Measurements from ENCODE around the gene SLC26A8. TPM values are rescaled to one million over a fixed set of nuclear protein-coding genes. Genes with fewer than 3 reads are reported as not detected.

Gene SLC26A8
- total RNA-seq, 1 experiment from 2014 or later, result not detected

DNA sequence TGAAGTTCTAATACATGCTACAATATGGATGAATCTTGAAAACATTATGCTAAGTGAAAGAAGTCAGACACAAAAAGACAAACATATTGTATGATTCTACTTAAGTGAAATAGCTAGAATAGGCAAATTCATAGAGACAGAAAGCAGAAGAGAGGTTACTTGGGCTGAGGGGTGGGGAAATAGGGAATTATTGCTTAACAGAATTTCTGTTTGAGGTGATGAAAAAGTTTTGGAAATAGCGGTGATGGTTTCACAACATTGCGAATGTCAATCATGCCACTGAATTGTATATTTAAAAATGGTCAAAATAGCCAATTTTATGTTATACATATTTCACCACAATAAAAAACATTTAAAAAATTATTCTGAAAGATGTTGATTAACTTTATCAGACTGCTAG is 6.1 kb downstream of the SLC26A8 start:
- H3K4me3 ChIP-seq (ENCODE audit: low read depth in 2 of 2, low read length in 2 of 2), result no peak overlapping the region
- intact Hi-C loops (cut with micrococcal nuclease; ENCODE audit: unreplicated experiment) (no loop called here), in situ Hi-C loops (cut with HindIII; ENCODE audit: low pct_unique_long_range_greater_than_20kb, low sequenced_read_pairs) (no loop called here)
- TF ChIP-seq TCF7L2 (IDR thresholded peaks at IDR 0.05; ENCODE audit: low read depth, low read length), result no peak
- no peak for TF ChIP-seq POLR2AphosphoS5 (IDR thresholded peaks at IDR 0.05; ENCODE audit: low read depth, low read length)
- TF ChIP-seq SIN3A (IDR thresholded peaks at IDR 0.05; ENCODE audit: borderline replicate concordance, insufficient read depth, low read depth, low read length), result no peak
- TF ChIP-seq, protein P1, sequence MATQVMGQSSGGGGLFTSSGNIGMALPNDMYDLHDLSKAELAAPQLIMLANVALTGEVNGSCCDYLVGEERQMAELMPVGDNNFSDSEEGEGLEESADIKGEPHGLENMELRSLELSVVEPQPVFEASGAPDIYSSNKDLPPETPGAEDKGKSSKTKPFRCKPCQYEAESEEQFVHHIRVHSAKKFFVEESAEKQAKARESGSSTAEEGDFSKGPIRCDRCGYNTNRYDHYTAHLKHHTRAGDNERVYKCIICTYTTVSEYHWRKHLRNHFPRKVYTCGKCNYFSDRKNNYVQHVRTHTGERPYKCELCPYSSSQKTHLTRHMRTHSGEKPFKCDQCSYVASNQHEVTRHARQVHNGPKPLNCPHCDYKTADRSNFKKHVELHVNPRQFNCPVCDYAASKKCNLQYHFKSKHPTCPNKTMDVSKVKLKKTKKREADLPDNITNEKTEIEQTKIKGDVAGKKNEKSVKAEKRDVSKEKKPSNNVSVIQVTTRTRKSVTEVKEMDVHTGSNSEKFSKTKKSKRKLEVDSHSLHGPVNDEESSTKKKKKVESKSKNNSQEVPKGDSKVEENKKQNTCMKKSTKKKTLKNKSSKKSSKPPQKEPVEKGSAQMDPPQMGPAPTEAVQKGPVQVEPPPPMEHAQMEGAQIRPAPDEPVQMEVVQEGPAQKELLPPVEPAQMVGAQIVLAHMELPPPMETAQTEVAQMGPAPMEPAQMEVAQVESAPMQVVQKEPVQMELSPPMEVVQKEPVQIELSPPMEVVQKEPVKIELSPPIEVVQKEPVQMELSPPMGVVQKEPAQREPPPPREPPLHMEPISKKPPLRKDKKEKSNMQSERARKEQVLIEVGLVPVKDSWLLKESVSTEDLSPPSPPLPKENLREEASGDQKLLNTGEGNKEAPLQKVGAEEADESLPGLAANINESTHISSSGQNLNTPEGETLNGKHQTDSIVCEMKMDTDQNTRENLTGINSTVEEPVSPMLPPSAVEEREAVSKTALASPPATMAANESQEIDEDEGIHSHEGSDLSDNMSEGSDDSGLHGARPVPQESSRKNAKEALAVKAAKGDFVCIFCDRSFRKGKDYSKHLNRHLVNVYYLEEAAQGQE (IDR thresholded peaks at IDR 0.05; ENCODE audit: insufficient read depth in 1 of 2, low read depth in 2 of 2, low read length in 1 of 2), result no peak
- DNase-seq (ENCODE audit: low read depth, low spot score) (no peak), ATAC-seq (no peak)
- ChIA-PET CTCF (no interaction called here), POLR2A (no interaction called here)
- no TSS peak for BruUV-seq (replicated peaks)
- no peaks in the 10 kb centered on the region for H3K27me3 ChIP-seq (ENCODE audit: control insufficient read depth, insufficient read depth, low read length)
- no peak overlapping the region for H3K27ac ChIP-seq (ENCODE audit: low read length)
- H3K4me1 ChIP-seq (ENCODE audit: control insufficient read depth, insufficient read depth, low read length), result no peaks in the 10 kb centered on the region
- H3K9me3 ChIP-seq (ENCODE audit: control insufficient read depth, insufficient read depth, low read depth, low read length), result no peaks in the 10 kb centered on the region
- H3K36me3 ChIP-seq (ENCODE audit: control insufficient read depth, insufficient read depth, low read length), result no peaks in the 10 kb centered on the region

- DNase-seq (ENCODE audit: low read depth, low spot score), result no peak
- Histone ChIP-seq H3K27me3 (ENCODE audit: control insufficient read depth, insufficient read depth, low read length) (no peaks in the 10 kb centered on the region), H3K9me3 (ENCODE audit: control insufficient read depth, insufficient read depth, low read depth, low read length) (no peaks in the 10 kb centered on the region), H3K4me3 (ENCODE audit: low read depth in 2 of 2, low read length in 2 of 2) (no peak overlapping the region), H3K36me3 (ENCODE audit: control insufficient read depth, insufficient read depth, low read length) (no peaks in the 10 kb centered on the region), H3K4me1 (ENCODE audit: control insufficient read depth, insufficient read depth, low read length) (no peaks in the 10 kb centered on the region), H3K27ac (ENCODE audit: low read length) (no peak overlapping the region)
- BruUV-seq (replicated peaks), result no TSS peak
- in situ Hi-C loops (cut with HindIII; ENCODE audit: low pct_unique_long_range_greater_than_20kb, low sequenced_read_pairs) (no loop called here), intact Hi-C loops (cut with micrococcal nuclease; ENCODE audit: unreplicated experiment) (no loop called here)
- ChIA-PET POLR2A (no interaction called here), CTCF (no interaction called here)
- no peak for ATAC-seq
- TF ChIP-seq SIN3A (IDR thresholded peaks at IDR 0.05; ENCODE audit: borderline replicate concordance, insufficient read depth, low read depth, low read length) (no peak), CTCF (IDR thresholded peaks at IDR 0.05) (no peak), POLR2AphosphoS5 (IDR thresholded peaks at IDR 0.05; ENCODE audit: low read depth, low read length) (no peak), TCF7L2 (IDR thresholded peaks at IDR 0.05; ENCODE audit: low read depth, low read length) (no peak)
- TF ChIP-seq, protein P1 (IDR thresholded peaks at IDR 0.05; ENCODE audit: insufficient read depth in 1 of 2, low read depth in 2 of 2, low read length in 1 of 2), result no peak
Observed at GRCh38 chr6:36015666-36016065, 8.8 kb downstream of the SLC26A8 start.

All from Panc1 (cell line).